Measurements from ENCODE around the gene TMA7B. TPM values are rescaled to one million over a fixed set of nuclear protein-coding genes. Genes with fewer than 3 reads are reported as not detected.

The TMA7B gene
- total and polyA plus RNA-seq, 7 donors = 0.41 TPM; not detected in 6

GRCh38 chr22:39927544-39927943 is 32.7 kb upstream of the TMA7B start:
- no peaks in the 10 kb centered on the region for H3K36me3 ChIP-seq
- H3K4me1 ChIP-seq = no peaks in the 10 kb centered on the region
- H3K9me3 ChIP-seq = no peaks in the 10 kb centered on the region
- WGBS, 2 donors = 64 to 74% methylated on average over 7 of the region's 7 CpGs
- peaks cover 0 to 61% (median 15%) of the 10 kb centered on the region in 3 donors for H3K27me3 ChIP-seq
- no peak overlapping the region for H3K27ac ChIP-seq
- no peak for TF ChIP-seq CTCF (IDR thresholded peaks at IDR 0.05)
- no peak for TF ChIP-seq POLR2A (IDR thresholded peaks at IDR 0.05)
- no peak for TF ChIP-seq EP300 (IDR thresholded peaks at IDR 0.05)
- TF ChIP-seq POLR2AphosphoS5 (IDR thresholded peaks at IDR 0.05) = no peak
- H3K4me3 ChIP-seq = no peak overlapping the region
- intact Hi-C loops (cut with DNase I) = no loop called here
- DNase-seq = no peak

GRCh38 chr22:39928536-39929520 is 31.4 kb upstream of the TMA7B start:
- peaks cover 0 to 74% (median 26%) of the 10 kb centered on the region in 3 donors for H3K27me3 ChIP-seq
- no peak for TF ChIP-seq CTCF (IDR thresholded peaks at IDR 0.05)
- no peak for TF ChIP-seq POLR2AphosphoS5 (IDR thresholded peaks at IDR 0.05)
- no peak for TF ChIP-seq EP300 (IDR thresholded peaks at IDR 0.05)
- TF ChIP-seq POLR2A (IDR thresholded peaks at IDR 0.05) = no peak
- no peak overlapping the region for H3K4me3 ChIP-seq
- H3K27ac ChIP-seq = no peak overlapping the region
- H3K4me1 ChIP-seq = no peaks in the 10 kb centered on the region
- H3K36me3 ChIP-seq = no peaks in the 10 kb centered on the region
- WGBS, 2 donors = 42 to 58% methylated on average over 4 of the region's 4 CpGs
- no peak for DNase-seq
- H3K9me3 ChIP-seq = no peaks in the 10 kb centered on the region
- intact Hi-C loops (cut with DNase I) = no loop called here

- DNase-seq = no peak
- TF ChIP-seq CTCF (IDR thresholded peaks at IDR 0.05) (no peak), EP300 (IDR thresholded peaks at IDR 0.05) (no peak), POLR2AphosphoS5 (IDR thresholded peaks at IDR 0.05) (no peak), POLR2A (IDR thresholded peaks at IDR 0.05) (no peak)
- intact Hi-C loops (cut with DNase I) = no loop called here
- H3K27ac ChIP-seq = no peak overlapping the region
- no peaks in the 10 kb centered on the region for H3K36me3 ChIP-seq
- WGBS, 2 donors = 65 to 71% methylated on average over 2 of the region's 2 CpGs
- H3K9me3 ChIP-seq = no peaks in the 10 kb centered on the region
- no peaks in the 10 kb centered on the region for H3K4me1 ChIP-seq
- no peak overlapping the region for H3K4me3 ChIP-seq
- H3K27me3 ChIP-seq = peaks cover 0 to 59% (median 19%) of the 10 kb centered on the region in 3 donors
These were observed 28.9 kb upstream of the TMA7B start for GRCh38 chr22:39931251-39931650.

GRCh38 chr22:39932166-39932565 is 28.0 kb upstream of the TMA7B start:
- Histone ChIP-seq H3K27ac (no peak overlapping the region), H3K36me3 (no peaks in the 10 kb centered on the region), H3K9me3 (no peaks in the 10 kb centered on the region), H3K4me1 (no peaks in the 10 kb centered on the region), H3K27me3 (peaks cover 0 to 58% (median 19%) of the 10 kb centered on the region in 3 donors), H3K4me3 (no peak overlapping the region)
- DNase-seq = no peak
- intact Hi-C loops (cut with DNase I) = no loop called here
- 81 to 88% methylated on average over 2 of the region's 2 CpGs for WGBS, 2 donors
- no peak for TF ChIP-seq POLR2AphosphoS5 (IDR thresholded peaks at IDR 0.05)
- TF ChIP-seq EP300 (IDR thresholded peaks at IDR 0.05) = no peak
- no peak for TF ChIP-seq CTCF (IDR thresholded peaks at IDR 0.05)
- TF ChIP-seq POLR2A (IDR thresholded peaks at IDR 0.05) = no peak
